Uterus (tissue), 2 donors: ENCODE measurements around the gene EML6.

Experiments
- POLR2A ChIP-seq, 2 donors: fragments of 450-650 bp; IDR thresholded peaks; one replicate each; pipeline ENCODE4 v1.6.1; 2016; ENCODE audit warnings: antibody characterized with exemption in 2 of 2, mild to moderate bottlenecking in 1 of 2, moderate library complexity in 1 of 2
- TF ChIP-seq, protein P1 (sequence below), 4 experiments: fragments of 200-600 bp in 2 of 4; fragments of 450-650 bp in 2 of 4; sonication (generic) in 2 of 4; IDR thresholded peaks; one replicate each; pipeline ENCODE4 v1.5.1; 2016 to 2019; ENCODE audit warnings: antibody characterized with exemption in 4 of 4, mild to moderate bottlenecking in 2 of 4, moderate library complexity in 1 of 4

DNA sequence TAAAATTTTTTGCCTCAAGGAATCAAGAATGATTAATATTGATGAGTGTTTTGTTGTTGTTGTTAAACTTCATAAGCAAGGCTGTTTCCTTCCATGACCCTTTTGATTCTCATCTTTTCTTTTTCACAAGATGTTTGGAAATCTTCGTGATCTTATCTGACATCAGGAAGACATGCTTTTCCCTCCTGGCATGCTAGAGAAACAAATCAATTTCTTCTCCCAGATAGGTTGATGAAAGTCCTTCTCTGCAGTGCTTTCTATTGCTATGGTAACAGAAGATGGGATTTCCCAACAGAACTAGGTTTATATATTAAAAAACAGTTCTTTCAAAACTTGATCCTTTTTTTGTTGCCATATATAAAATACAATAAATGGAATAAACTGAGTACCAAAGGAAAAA lies 85.2 kb downstream of the EML6 start:
- TF ChIP-seq POLR2A (IDR thresholded peaks at IDR 0.05): no peak
- TF ChIP-seq, protein P1, sequence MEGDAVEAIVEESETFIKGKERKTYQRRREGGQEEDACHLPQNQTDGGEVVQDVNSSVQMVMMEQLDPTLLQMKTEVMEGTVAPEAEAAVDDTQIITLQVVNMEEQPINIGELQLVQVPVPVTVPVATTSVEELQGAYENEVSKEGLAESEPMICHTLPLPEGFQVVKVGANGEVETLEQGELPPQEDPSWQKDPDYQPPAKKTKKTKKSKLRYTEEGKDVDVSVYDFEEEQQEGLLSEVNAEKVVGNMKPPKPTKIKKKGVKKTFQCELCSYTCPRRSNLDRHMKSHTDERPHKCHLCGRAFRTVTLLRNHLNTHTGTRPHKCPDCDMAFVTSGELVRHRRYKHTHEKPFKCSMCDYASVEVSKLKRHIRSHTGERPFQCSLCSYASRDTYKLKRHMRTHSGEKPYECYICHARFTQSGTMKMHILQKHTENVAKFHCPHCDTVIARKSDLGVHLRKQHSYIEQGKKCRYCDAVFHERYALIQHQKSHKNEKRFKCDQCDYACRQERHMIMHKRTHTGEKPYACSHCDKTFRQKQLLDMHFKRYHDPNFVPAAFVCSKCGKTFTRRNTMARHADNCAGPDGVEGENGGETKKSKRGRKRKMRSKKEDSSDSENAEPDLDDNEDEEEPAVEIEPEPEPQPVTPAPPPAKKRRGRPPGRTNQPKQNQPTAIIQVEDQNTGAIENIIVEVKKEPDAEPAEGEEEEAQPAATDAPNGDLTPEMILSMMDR (IDR thresholded peaks at IDR 0.05): no peak
